GM10266 (cell line): ENCODE measurements around the gene CCL4.

Experiments used
- DNase-seq: peaks from one replicate; pipeline ENCODE4 v3.0.0; 2012; ENCODE audit errors: extremely low spot score
- TF ChIP-seq, protein P1 (sequence below): IDR thresholded peaks from 2 replicates; pipeline ENCODE4 v1.5.1; 2012; ENCODE audit warnings: mild to moderate bottlenecking, low read depth; ENCODE audit not compliant: control insufficient read depth, insufficient read depth; ENCODE audit errors: missing control alignments

The CCL4 gene

GRCh38 chr17:36148559-36149295 is 45.1 kb downstream of the CCL4 start:
- TF ChIP-seq, protein P1, sequence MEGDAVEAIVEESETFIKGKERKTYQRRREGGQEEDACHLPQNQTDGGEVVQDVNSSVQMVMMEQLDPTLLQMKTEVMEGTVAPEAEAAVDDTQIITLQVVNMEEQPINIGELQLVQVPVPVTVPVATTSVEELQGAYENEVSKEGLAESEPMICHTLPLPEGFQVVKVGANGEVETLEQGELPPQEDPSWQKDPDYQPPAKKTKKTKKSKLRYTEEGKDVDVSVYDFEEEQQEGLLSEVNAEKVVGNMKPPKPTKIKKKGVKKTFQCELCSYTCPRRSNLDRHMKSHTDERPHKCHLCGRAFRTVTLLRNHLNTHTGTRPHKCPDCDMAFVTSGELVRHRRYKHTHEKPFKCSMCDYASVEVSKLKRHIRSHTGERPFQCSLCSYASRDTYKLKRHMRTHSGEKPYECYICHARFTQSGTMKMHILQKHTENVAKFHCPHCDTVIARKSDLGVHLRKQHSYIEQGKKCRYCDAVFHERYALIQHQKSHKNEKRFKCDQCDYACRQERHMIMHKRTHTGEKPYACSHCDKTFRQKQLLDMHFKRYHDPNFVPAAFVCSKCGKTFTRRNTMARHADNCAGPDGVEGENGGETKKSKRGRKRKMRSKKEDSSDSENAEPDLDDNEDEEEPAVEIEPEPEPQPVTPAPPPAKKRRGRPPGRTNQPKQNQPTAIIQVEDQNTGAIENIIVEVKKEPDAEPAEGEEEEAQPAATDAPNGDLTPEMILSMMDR: peak; percentile 100
- peak; percentile 75 for DNase-seq

GRCh38 chr17:36149296-36149820 is 45.7 kb downstream of the CCL4 start:
- no peak for DNase-seq
- TF ChIP-seq, protein P1: no peak

- DNase-seq: no peak
- TF ChIP-seq, protein P1: no peak
Observed at GRCh38 chr17:36151891-36152638, 48.4 kb downstream of the CCL4 start.

DNA sequence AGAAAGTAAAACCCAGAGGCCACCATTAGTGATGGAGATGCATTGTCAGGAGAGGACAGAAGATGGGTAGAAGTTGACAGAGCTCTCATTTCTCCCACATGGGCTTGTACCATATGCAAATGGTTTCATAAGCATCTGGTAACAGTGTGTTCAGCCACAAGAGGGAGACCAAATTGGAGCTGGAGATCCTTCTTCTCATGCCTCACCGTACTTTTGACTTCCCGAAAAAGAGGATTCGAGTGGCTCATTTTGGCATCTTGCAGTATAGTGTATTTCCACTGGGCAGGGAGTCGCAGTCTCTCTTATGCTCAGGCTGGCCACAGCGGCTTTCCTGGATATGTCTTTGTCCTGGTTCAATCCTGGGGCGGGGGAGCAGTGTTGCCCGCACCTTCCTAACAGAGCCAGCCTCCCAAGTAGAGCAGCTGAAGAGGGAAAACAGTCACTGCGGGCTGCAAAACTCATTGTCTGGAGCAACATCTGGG is 49.1 kb downstream of the CCL4 start:
- DNase-seq: no peak
- TF ChIP-seq, protein P1: no peak

- TF ChIP-seq, protein P1: no peak
- DNase-seq: peak; percentile 14
Observed at GRCh38 chr17:36153895-36154610, 50.4 kb downstream of the CCL4 start.
